Omental fat pad (tissue), 4 donors: Measurements from ENCODE around the gene CYP2J2. TPM values are rescaled to one million over a fixed set of nuclear protein-coding genes. Genes with fewer than 3 reads are reported as not detected.

Experiments
- ATAC-seq: fragments of 150-250 bp; one replicate; pipeline ENCODE4 v1.9.1; 2016; ENCODE audit warnings: mild to moderate bottlenecking, moderate library complexity; ENCODE audit not compliant: low FRiP score
- DNase-seq: peaks from one replicate; pipeline ENCODE4 v3.0.0-alpha.2; 2019; ENCODE audit warnings: low spot score
- total RNA-seq, 4 donors: library from RNA; depleted of rRNA; stranded (reverse); fragments of >200 nt; gene quantifications; one replicate each; pipeline ENCODE4 v1.1.0, GENCODE V29; 2016
- TF ChIP-seq, protein P1 (sequence below), 3 donors: fragments of 450-650 bp; IDR thresholded peaks; one replicate each; pipeline ENCODE4 v1.5.1; 2016 to 2017; ENCODE audit warnings: antibody characterized with exemption in 3 of 3, mild to moderate bottlenecking in 3 of 3, moderate library complexity in 2 of 3

Gene CYP2J2
- total RNA-seq, 4 donors from 2014 or later, result 2.3 to 5.2 (median 2.9) TPM; not detected in 1

DNA sequence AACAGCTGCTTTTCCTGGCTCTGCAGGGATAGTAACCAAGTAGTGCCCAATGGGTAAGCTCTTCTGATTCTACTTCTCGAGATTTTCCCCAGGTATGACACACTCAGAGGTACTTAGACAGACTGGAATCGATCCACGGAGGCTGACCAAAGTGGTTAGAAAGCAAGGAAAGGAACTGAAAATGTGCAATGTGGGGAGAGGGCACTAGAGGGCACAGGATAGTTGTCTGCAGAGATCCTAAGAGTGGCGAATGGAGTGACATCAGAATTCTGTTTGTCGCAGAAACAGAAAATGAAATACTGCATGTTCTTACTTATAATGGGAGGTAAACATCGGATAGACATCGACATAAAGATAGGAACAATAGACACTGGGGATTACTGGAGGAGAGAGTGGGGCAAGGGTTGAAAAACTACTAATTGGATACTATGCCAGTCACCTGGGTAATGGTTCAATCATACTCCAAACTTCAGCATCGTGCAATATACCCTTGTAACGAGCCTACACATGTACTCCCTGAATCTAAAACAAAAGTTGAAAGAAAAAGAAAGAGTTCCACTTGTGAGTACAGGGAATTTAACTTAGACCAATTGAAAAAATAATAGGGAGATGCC is 23.3 kb downstream of the CYP2J2 start:
- TF ChIP-seq, protein P1, sequence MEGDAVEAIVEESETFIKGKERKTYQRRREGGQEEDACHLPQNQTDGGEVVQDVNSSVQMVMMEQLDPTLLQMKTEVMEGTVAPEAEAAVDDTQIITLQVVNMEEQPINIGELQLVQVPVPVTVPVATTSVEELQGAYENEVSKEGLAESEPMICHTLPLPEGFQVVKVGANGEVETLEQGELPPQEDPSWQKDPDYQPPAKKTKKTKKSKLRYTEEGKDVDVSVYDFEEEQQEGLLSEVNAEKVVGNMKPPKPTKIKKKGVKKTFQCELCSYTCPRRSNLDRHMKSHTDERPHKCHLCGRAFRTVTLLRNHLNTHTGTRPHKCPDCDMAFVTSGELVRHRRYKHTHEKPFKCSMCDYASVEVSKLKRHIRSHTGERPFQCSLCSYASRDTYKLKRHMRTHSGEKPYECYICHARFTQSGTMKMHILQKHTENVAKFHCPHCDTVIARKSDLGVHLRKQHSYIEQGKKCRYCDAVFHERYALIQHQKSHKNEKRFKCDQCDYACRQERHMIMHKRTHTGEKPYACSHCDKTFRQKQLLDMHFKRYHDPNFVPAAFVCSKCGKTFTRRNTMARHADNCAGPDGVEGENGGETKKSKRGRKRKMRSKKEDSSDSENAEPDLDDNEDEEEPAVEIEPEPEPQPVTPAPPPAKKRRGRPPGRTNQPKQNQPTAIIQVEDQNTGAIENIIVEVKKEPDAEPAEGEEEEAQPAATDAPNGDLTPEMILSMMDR (IDR thresholded peaks at IDR 0.05), result no peak
- no peak for DNase-seq
- ATAC-seq, result no peak

DNA sequence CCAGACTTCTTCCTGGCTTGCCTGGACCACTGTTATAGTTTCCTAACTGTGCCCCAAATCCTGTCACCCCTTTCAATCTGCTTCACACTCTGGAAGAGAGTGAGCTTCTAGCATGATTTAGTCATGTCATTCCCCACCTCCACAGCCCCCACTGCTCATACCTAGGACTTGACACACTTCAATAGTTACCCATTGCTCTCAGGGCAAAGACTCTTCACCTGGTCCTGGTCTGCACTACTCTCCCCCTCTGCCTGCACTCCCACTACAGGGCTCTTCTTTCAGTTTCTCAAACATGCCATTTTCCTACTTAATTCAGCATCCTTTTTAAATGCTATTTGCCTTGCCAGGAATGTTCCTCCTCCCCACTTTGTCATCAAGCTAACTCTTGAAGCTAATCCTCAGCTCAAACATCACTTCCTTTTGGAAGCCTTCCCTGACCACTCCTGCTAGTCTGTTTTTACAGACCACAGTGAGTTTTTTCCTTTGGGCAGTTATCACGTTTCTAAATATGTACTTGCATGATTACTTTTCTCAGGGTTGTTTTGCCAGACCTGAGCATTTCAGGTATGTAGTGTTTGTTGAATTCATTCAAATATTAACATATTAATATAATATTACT is 24.7 kb downstream of the CYP2J2 start:
- ATAC-seq (no peak), DNase-seq (no peak)
- TF ChIP-seq, protein P1 (IDR thresholded peaks at IDR 0.05), result no peak

DNA sequence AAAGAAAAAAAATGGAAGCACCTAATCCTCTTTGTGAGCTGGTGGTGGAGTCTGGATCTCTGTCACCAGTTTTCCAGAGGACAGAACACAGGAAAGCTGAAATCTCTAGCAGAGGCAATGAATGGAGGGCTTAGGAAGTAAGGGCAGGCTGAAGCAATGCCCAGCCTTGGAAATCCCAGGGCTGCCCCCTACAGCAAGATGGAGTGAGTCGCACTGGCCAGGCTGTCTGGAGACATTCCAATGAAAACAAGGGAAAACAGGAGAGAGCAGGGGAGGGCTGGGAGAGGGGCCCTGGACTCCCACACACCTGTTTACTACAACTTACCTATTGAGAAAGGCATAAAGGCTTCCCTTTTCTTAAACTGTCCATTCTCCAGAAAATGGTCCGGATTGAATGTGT is 25.9 kb downstream of the CYP2J2 start:
- no peak for ATAC-seq
- TF ChIP-seq, protein P1 (IDR thresholded peaks at IDR 0.05), result no peak
- DNase-seq, result no peak

DNA sequence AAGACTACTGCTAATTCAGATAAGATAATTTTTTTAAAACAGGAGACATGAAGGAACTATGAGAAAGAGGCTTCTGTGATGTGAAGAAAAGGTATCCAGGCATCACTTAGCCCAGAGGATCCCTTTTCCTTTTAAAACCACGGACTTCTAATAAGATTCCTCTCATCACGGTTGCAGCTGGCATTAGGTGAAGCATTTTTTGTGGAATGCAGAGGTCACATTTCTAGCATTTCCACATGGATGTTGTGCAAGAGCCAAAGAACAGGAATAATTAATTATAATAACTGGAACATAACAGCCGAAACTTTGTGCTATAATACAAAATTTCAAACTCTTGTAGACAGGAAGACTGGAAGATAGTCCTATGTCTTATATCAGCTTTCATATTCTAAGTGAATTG is 27.6 kb downstream of the CYP2J2 start:
- TF ChIP-seq, protein P1 (IDR thresholded peaks at IDR 0.05), result no peak
- DNase-seq, result no peak
- peak; percentile 16 for ATAC-seq

DNA sequence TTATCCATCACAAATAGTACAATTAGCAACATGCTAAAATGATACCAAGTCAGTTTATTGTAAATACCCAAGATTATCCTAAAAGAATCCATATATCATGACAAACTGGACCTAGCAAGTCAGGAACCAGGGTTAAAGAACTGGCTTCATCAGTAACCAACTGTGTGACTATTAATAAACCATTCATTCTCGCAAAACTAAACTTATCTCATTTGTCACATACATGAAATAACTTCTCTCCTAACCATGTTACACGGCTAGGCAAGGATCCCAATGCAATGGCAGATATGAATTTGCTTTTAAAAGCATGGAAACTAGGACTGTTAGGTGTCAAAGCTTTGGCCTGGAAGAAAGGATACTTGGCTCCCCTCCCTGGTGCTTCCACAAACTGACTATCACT is 29.4 kb downstream of the CYP2J2 start:
- DNase-seq (no peak), ATAC-seq (no peak)
- TF ChIP-seq, protein P1 (IDR thresholded peaks at IDR 0.05), result no peak

DNA sequence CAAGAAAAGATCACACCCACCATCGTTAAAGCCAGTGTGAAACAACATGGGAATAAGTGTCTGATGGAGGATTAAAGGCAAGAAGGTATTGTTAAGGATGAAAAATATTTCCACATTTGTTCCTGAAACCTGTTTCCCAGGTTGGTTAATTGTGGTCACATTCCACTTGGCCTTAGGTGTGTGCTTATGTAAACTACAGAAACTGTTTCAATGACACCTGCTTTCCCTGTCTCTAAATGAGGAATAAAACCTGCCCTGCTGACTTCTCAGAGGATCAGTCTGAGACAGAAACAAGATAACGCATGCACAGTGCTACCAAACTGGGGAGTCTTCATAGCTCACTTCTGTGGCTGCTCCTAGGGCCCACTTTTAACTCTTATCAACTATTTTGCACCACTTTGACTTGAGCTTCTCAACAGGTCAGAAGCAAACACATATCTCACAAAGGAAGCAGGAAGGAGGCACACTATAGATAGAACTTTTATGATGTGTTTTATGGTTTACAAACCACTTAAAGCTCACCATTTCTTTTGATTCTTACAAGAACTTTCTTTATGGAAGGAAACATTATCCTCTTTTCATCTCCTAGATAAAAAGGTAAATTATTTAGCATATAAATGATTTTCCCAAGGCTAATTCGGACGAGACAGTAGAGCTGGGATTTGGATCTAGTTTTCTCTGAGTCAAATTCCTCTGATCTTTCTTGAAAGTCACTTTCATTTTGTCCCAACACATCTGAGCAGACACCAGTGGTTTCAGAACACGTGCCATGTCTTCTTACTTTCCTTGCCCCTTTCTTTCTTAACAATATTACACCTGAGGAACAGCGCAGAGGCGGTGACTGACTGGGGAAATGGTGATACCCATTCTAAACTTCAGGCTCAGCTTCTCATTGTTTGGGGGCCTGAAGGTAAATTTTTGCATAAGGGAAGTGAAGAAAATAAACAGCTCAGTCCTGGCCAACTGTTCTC is 33.4 kb downstream of the CYP2J2 start:
- ATAC-seq (no peak), DNase-seq (no peak)
- TF ChIP-seq, protein P1 (IDR thresholded peaks at IDR 0.05), result no peak
